Chondrocyte (in vitro differentiated cells): Measurements from ENCODE around the gene DENND1B. TPM values are rescaled to one million over a fixed set of nuclear protein-coding genes. Genes with fewer than 3 reads are reported as not detected.

Experiments
- DNase-seq: peaks from one replicate; pipeline ENCODE4 v3.0.0; 2021; ENCODE audit warnings: mixed read lengths, low spot score
- H3K27ac Mint-ChIP-seq: one replicate; pipeline ENCODE4 v1.8.0; 2021; ENCODE audit warnings: mild to moderate bottlenecking, moderate library complexity, mixed read lengths; ENCODE audit not compliant: unreplicated experiment
- H3K27me3 Mint-ChIP-seq: 2 replicates; pipeline ENCODE4 v1.8.0; 2021; ENCODE audit warnings: low read depth, mixed read lengths
- H3K36me3 Mint-ChIP-seq: 2 replicates; pipeline ENCODE4 v1.8.0; 2021; ENCODE audit warnings: low read depth, mixed read lengths
- H3K4me1 Mint-ChIP-seq: 2 replicates; pipeline ENCODE4 v1.8.0; 2021; ENCODE audit warnings: low read depth, mild to moderate bottlenecking, mixed read lengths
- H3K4me3 Mint-ChIP-seq: one replicate; pipeline ENCODE4 v1.8.0; 2021; ENCODE audit warnings: mild to moderate bottlenecking, moderate library complexity, mixed read lengths; ENCODE audit not compliant: unreplicated experiment
- H3K9me3 Mint-ChIP-seq: 2 replicates; pipeline ENCODE4 v1.8.0; 2021; ENCODE audit warnings: low read depth, mixed read lengths
- CTCF ChIP-seq: fragments of 200-600 bp; sonication (generic); IDR thresholded peaks from 2 replicates; pipeline ENCODE4 v1.5.0; 2021; ENCODE audit warnings: antibody characterized with exemption, mild to moderate bottlenecking, moderate library complexity
- total RNA-seq: library from RNA; stranded (reverse); gene quantifications from 3 replicates; pipeline ENCODE4 v1.2.1, GENCODE V29; 2021

The DENND1B gene
- total RNA-seq, 1 donor from 2014 or later = 10.9 TPM

- Mint-ChIP-seq H3K9me3 (no peaks in the 10 kb centered on the region), H3K36me3 (peaks cover 4% of the 10 kb centered on the region), H3K4me1 (peaks cover 6% of the 10 kb centered on the region), H3K27ac (no peak overlapping the region), H3K27me3 (no peaks in the 10 kb centered on the region), H3K4me3 (no peak overlapping the region)
- DNase-seq = no peak
- TF ChIP-seq CTCF = no peak
Measured at GRCh38 chr1:197481101-197481500, 294.2 kb downstream of the DENND1B start.

DNA sequence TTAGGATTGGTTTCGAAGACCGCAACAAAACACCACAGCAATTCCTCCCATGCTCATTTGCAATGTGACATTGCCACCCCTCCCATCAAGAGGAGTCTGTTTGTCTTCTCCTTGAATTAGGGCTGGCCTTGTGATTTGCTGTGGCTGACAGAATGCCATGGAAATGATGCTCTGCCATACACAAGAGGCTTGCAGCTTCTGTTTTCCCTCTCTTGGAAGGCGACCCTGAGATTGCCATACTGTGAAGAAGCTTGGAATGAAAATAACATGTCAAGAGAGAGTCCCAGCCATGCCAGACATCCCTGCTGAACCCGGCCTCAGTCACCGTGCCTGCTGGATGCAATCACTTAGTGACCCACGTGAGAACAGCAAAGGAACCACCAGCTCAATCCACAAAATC lies 294.8 kb downstream of the DENND1B start:
- DNase-seq = no peak
- no peak overlapping the region for H3K27ac Mint-ChIP-seq
- no peaks in the 10 kb centered on the region for H3K4me1 Mint-ChIP-seq
- H3K36me3 Mint-ChIP-seq = peaks cover 4% of the 10 kb centered on the region
- no peak for TF ChIP-seq CTCF
- no peaks in the 10 kb centered on the region for H3K27me3 Mint-ChIP-seq
- H3K4me3 Mint-ChIP-seq = no peak overlapping the region
- no peaks in the 10 kb centered on the region for H3K9me3 Mint-ChIP-seq

DNA sequence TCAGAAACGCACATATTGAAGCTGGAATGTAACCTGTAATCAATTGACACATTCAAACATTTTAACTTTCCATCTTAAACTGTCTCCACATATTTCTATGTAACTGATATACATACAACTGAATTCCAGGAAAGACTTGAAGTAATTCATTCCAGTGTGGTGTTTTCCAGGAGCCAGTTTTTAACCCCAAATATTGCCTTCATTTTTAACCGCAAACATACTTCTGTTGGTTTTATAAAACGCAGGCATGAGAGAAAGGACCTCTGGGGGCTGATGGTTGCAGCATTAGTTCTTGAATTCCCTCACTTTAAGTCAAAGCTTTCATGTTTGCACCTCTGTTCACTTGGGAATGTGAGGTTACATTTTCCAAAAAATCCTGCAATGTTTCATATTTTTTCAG lies 303.1 kb downstream of the DENND1B start:
- H3K27me3 Mint-ChIP-seq = no peaks in the 10 kb centered on the region
- H3K4me1 Mint-ChIP-seq = peaks cover 36% of the 10 kb centered on the region
- peaks cover 2% of the 10 kb centered on the region for H3K36me3 Mint-ChIP-seq
- H3K9me3 Mint-ChIP-seq = no peaks in the 10 kb centered on the region
- H3K4me3 Mint-ChIP-seq = no peak overlapping the region
- DNase-seq = no peak
- no peak overlapping the region for H3K27ac Mint-ChIP-seq
- no peak for TF ChIP-seq CTCF

DNA sequence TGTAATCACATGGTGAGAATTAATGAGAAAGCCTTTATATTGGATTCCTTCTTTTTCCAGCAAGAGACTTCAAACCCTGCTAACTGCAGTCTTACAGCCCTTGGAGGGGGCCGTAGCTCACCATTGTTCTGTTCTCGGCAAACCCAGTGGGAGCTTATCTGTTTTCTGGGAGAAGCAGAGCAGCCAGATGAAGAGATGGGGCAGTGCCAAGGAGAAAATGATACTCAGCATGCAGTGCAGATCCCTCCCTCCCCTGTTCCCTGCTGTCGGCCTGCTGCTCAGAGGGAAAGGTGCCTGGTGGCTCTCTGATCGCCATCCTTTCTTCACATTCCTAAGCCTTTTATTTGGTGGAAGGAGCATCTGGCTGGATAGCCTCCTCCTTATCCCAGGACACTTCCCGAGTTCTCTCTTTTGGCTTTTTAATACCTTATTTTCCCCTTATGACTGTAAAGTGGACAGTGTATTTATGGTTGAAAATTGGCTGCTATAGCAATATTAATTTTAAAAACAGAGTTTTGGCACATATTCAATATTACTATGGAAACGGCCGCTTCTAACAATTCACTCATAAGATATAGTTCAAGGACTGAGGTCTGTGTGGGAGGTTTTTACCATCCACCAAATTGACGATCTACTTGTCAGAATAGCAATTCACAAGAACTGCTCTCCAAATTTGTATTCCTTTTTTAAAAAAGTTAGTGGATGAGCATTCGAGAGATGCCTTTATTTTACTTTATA lies 303.9 kb downstream of the DENND1B start:
- no peaks in the 10 kb centered on the region for H3K27me3 Mint-ChIP-seq
- no peak for TF ChIP-seq CTCF
- no peak for DNase-seq
- H3K9me3 Mint-ChIP-seq = no peaks in the 10 kb centered on the region
- H3K4me3 Mint-ChIP-seq = no peak overlapping the region
- no peak overlapping the region for H3K27ac Mint-ChIP-seq
- H3K4me1 Mint-ChIP-seq = peaks cover 41% of the 10 kb centered on the region
- peaks cover 2% of the 10 kb centered on the region for H3K36me3 Mint-ChIP-seq

DNA sequence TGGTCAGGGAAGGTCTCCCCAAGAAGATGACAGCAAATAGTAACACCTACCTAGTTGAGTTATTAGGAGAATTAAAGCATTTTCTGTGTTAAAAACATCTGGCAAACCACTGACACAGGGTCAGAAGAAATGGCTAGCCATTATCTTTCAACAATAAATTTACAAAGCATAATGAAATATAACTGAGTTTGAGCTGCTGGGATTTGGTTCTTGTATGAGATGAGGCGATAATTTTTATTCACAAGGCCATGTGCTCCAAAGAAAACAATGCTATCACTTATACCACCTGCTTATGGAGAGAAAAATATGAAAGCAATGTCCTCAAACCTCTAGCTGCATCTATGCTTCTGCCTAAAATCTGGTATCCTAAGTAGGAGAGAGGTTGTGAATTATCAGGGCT lies 304.9 kb downstream of the DENND1B start:
- no peaks in the 10 kb centered on the region for H3K9me3 Mint-ChIP-seq
- peaks cover 2% of the 10 kb centered on the region for H3K36me3 Mint-ChIP-seq
- no peak for DNase-seq
- H3K27me3 Mint-ChIP-seq = no peaks in the 10 kb centered on the region
- no peak overlapping the region for H3K27ac Mint-ChIP-seq
- no peak for TF ChIP-seq CTCF
- H3K4me3 Mint-ChIP-seq = no peak overlapping the region
- H3K4me1 Mint-ChIP-seq = peaks cover 45% of the 10 kb centered on the region
